Vagina (tissue), 2 donors: Measurements from ENCODE around the gene RSRC2.

Experiments used
- CTCF ChIP-seq, 3 experiments: fragments of 450-650 bp in 2 of 3; fragments of 200-600 bp in 1 of 3; sonication (generic) in 1 of 3; IDR thresholded peaks; one replicate each; pipeline ENCODE4 v1.5.1; 2017 to 2019; ENCODE audit warnings: antibody characterized with exemption in 3 of 3, mild to moderate bottlenecking in 2 of 3, moderate library complexity in 2 of 3
- POLR2A ChIP-seq, 2 donors: fragments of 450-650 bp; IDR thresholded peaks; one replicate each; pipeline ENCODE4 v1.6.1; 2017; ENCODE audit warnings: antibody characterized with exemption in 2 of 2, mild to moderate bottlenecking in 2 of 2, moderate library complexity in 2 of 2

- TF ChIP-seq CTCF (IDR thresholded peaks at IDR 0.05) (no peak), POLR2A (IDR thresholded peaks at IDR 0.05) (no peak)
Observed at GRCh38 chr12:122528992-122529391, 2.3 kb upstream of the RSRC2 start.
